Caco-2 (cell line): ENCODE measurements around the gene ITGAD. TPM values are rescaled to one million over a fixed set of nuclear protein-coding genes. Genes with fewer than 3 reads are reported as not detected.

Source experiments
- BruUV-seq: library from RNA; stranded (reverse); fragments of 400-500 nt; replicated peaks from 2 replicates; lab custom pipeline; 2021; lab: Mats Ljungman, UMichigan
- CTCF ChIA-PET: fragments of 300-600 bp; sonication (Branson Sonifier 250); formaldehyde crosslinking; loops from one replicate; lab custom pipeline; 2022; ENCODE audit warnings: antibody characterized with exemption; lab: Charles Lee
- POLR2A ChIA-PET: fragments of 300-600 bp; sonication (Branson Sonifier 250); formaldehyde crosslinking; loops from one replicate; lab custom pipeline; 2022; ENCODE audit warnings: antibody characterized with exemption; lab: Charles Lee
- DNase-seq, 2 experiments: peaks; one replicate each; pipeline versions ENCODE4 v3.0.0 to v3.0.0-alpha.2; 2020 to 2022
- H3K27me3 ChIP-seq: replicated peaks from 2 replicates; pipeline ENCODE4 v1.6.0; 2011; ENCODE audit warnings: low read length; ENCODE audit not compliant: control insufficient read depth, insufficient read depth
- H3K36me3 ChIP-seq: 2 replicates; pipeline ENCODE4 v1.5.1; 2011; ENCODE audit warnings: low read length; ENCODE audit not compliant: control insufficient read depth, insufficient read depth
- H3K4me1 ChIP-seq: fragments of 250-450 bp; sonication (Bioruptor Pico); 2 replicates; pipeline ENCODE4 v1.5.1; 2020; ENCODE audit warnings: mild to moderate bottlenecking
- H3K4me3 ChIP-seq: 2 replicates; pipeline ENCODE4 v1.5.1; 2011; ENCODE audit warnings: low read depth, mild to moderate bottlenecking, control low read depth, low read length
- H3K9me3 ChIP-seq: fragments of 250-450 bp; sonication (Bioruptor Pico); 2 replicates; pipeline ENCODE4 v1.5.1; 2020; ENCODE audit warnings: mild to moderate bottlenecking, moderate library complexity
- H3K27ac Mint-ChIP-seq: one replicate; pipeline ENCODE4 v1.8.0; 2022; ENCODE audit warnings: mixed read lengths; ENCODE audit not compliant: unreplicated experiment
- H3K27me3 Mint-ChIP-seq: one replicate; pipeline ENCODE4 v1.8.0; 2022; ENCODE audit warnings: mixed read lengths; ENCODE audit not compliant: insufficient read depth, unreplicated experiment
- H3K36me3 Mint-ChIP-seq: one replicate; pipeline ENCODE4 v1.8.0; 2022; ENCODE audit warnings: mild to moderate bottlenecking, mixed read lengths; ENCODE audit not compliant: insufficient read depth, unreplicated experiment
- H3K4me1 Mint-ChIP-seq: one replicate; pipeline ENCODE4 v1.8.0; 2022; ENCODE audit warnings: low read depth, mixed read lengths; ENCODE audit not compliant: unreplicated experiment
- H3K4me3 Mint-ChIP-seq: one replicate; pipeline ENCODE4 v1.8.0; 2022; ENCODE audit warnings: mild to moderate bottlenecking, moderate library complexity, mixed read lengths; ENCODE audit not compliant: unreplicated experiment
- H3K9me3 Mint-ChIP-seq: one replicate; pipeline ENCODE4 v1.8.0; 2022; ENCODE audit warnings: mixed read lengths; ENCODE audit not compliant: unreplicated experiment
- CTCF ChIP-seq, 2 experiments: fragments of 200-600 bp in 1 of 2; IDR thresholded peaks; 1 replicate in 1 of 2; 2 replicates in 1 of 2; pipeline versions ENCODE4 v1.5.1 to v1.8.0; 2011 to 2022; ENCODE audit warnings: antibody characterized with exemption in 1 of 2, control low read depth in 1 of 2, inconsistent platforms in 1 of 2, low read depth in 1 of 2, low read length in 1 of 2, mild to moderate bottlenecking in 1 of 2, moderate library complexity in 1 of 2; ENCODE audit not compliant: insufficient read depth in 1 of 2, severe bottlenecking in 1 of 2, unreplicated experiment in 1 of 2
- intact Hi-C: fragments of 100-400 bp; cut with micrococcal nuclease; formaldehyde crosslinking; loops from one replicate; pipeline ENCODE4 v1.10.0; 2022; ENCODE audit not compliant: unreplicated experiment
- total RNA-seq: library from RNA; stranded (reverse); gene quantifications from 2 replicates; pipeline ENCODE4 v1.2.3, GENCODE V29; 2022

The ITGAD gene
- total RNA-seq, 1 experiment from 2014 or later = not detected

GRCh38 chr16:31464348-31464769 lies 71.2 kb downstream of the ITGAD start:
- Mint-ChIP-seq H3K36me3 (peaks cover 32% of the 10 kb centered on the region), H3K27ac (no peak overlapping the region), H3K27me3 (no peaks in the 10 kb centered on the region), H3K9me3 (no peaks in the 10 kb centered on the region), H3K4me3 (no peak overlapping the region), H3K4me1 (peaks cover 6% of the 10 kb centered on the region)
- peaks cover 6% of the 10 kb centered on the region; the same call in 1 of the 2 replicates for H3K4me1 ChIP-seq
- no peaks in the 10 kb centered on the region for H3K9me3 ChIP-seq
- no peak overlapping the region for H3K4me3 ChIP-seq
- DNase-seq = no peak
- POLR2A ChIA-PET = interaction anchor here (0.6 to 1.2 kb wide), 2 partner anchors 13 to 662 kb away, joined by 3 to 5 read pairs; no protein-coding TSS in a partner anchor
- no peak for TF ChIP-seq CTCF (IDR thresholded peaks at IDR 0.05; ENCODE audit: insufficient read depth in 1 of 2, low read depth in 1 of 2, low read length in 1 of 2, severe bottlenecking in 1 of 2, unreplicated experiment in 1 of 2)
- peaks cover 1% of the 10 kb centered on the region; the same call in 1 of the 2 replicates for H3K36me3 ChIP-seq
- no peaks in the 10 kb centered on the region for H3K27me3 ChIP-seq
- BruUV-seq = no TSS peak
- CTCF ChIA-PET = no interaction called here
- intact Hi-C loops = no loop called here

- peaks cover 6% of the 10 kb centered on the region; the same call in 1 of the 2 replicates for H3K4me1 ChIP-seq
- Mint-ChIP-seq H3K4me1 (peaks cover 6% of the 10 kb centered on the region), H3K27me3 (no peaks in the 10 kb centered on the region), H3K36me3 (peaks cover 32% of the 10 kb centered on the region), H3K4me3 (no peak overlapping the region), H3K27ac (no peak overlapping the region), H3K9me3 (no peaks in the 10 kb centered on the region)
- CTCF ChIA-PET = no interaction called here
- TF ChIP-seq CTCF (IDR thresholded peaks at IDR 0.05; ENCODE audit: insufficient read depth in 1 of 2, low read depth in 1 of 2, low read length in 1 of 2, severe bottlenecking in 1 of 2, unreplicated experiment in 1 of 2) = no peak
- H3K27me3 ChIP-seq = no peaks in the 10 kb centered on the region
- POLR2A ChIA-PET = no interaction called here
- H3K9me3 ChIP-seq = no peaks in the 10 kb centered on the region
- intact Hi-C loops = no loop called here
- no peak for DNase-seq
- H3K36me3 ChIP-seq = peaks cover 1% of the 10 kb centered on the region; the same call in 1 of the 2 replicates
- no TSS peak for BruUV-seq
- H3K4me3 ChIP-seq = no peak overlapping the region
Measured at GRCh38 chr16:31464781-31465260, 71.7 kb downstream of the ITGAD start.

GRCh38 chr16:31465788-31466370 lies 72.7 kb downstream of the ITGAD start:
- no peak overlapping the region for H3K27ac Mint-ChIP-seq

More at GRCh38 chr16:31465788-31466370, 72.7 kb downstream of the ITGAD start:
- intact Hi-C loops = no loop called here
- H3K9me3 ChIP-seq = no peaks in the 10 kb centered on the region
- peaks cover 1% of the 10 kb centered on the region; the same call in 1 of the 2 replicates for H3K36me3 ChIP-seq
- H3K4me1 ChIP-seq = no peaks in the 10 kb centered on the region
- peaks cover 32% of the 10 kb centered on the region for H3K36me3 Mint-ChIP-seq
- no TSS peak for BruUV-seq
- no peak for DNase-seq
- TF ChIP-seq CTCF (IDR thresholded peaks at IDR 0.05; ENCODE audit: insufficient read depth in 1 of 2, low read depth in 1 of 2, low read length in 1 of 2, severe bottlenecking in 1 of 2, unreplicated experiment in 1 of 2) = no peak
- H3K9me3 Mint-ChIP-seq = no peaks in the 10 kb centered on the region
- no peaks in the 10 kb centered on the region for H3K27me3 Mint-ChIP-seq
- H3K4me3 Mint-ChIP-seq = no peak overlapping the region
- H3K4me1 Mint-ChIP-seq = no peaks in the 10 kb centered on the region
- ChIA-PET CTCF (no interaction called here), POLR2A (no interaction called here)
- H3K4me3 ChIP-seq = no peak overlapping the region
- no peaks in the 10 kb centered on the region for H3K27me3 ChIP-seq
